DND-41 (cell line): Measurements from ENCODE around the gene CRYL1.

Experiments
- ATAC-seq: fragments of 200-7000 bp; cut with Tn5 transposase; 3 replicates; pipeline ENCODE4 v1.9.1; 2021; ENCODE audit warnings: low read depth; ENCODE audit not compliant: insufficient read depth
- DNase-seq: peaks from one replicate; pipeline ENCODE4 v3.0.0-alpha.2; 2020
- H2AFZ ChIP-seq: 2 replicates; pipeline ENCODE4 v1.6.0; 2012; ENCODE audit warnings: low read depth, low read length
- H3K27ac ChIP-seq: 2 replicates; pipeline ENCODE4 v1.5.1; 2012; ENCODE audit warnings: low read length, inconsistent platforms
- H3K27me3 ChIP-seq: fragments of 200-600 bp; sonication (generic); 2 replicates; pipeline ENCODE4 v1.6.0; 2012; ENCODE audit warnings: low read length, mild to moderate bottlenecking, inconsistent platforms; ENCODE audit not compliant: insufficient read depth, poor library complexity
- H3K36me3 ChIP-seq: 2 replicates; pipeline ENCODE4 v1.5.1; 2012; ENCODE audit warnings: low read length, inconsistent platforms; ENCODE audit not compliant: insufficient read depth
- H3K4me1 ChIP-seq: 2 replicates; pipeline ENCODE4 v1.5.1; 2012; ENCODE audit warnings: mild to moderate bottlenecking, low read length; ENCODE audit not compliant: insufficient read depth
- H3K4me2 ChIP-seq: 2 replicates; pipeline ENCODE4 v1.6.0; 2012; ENCODE audit warnings: mild to moderate bottlenecking, moderate library complexity, low read length, inconsistent platforms; ENCODE audit not compliant: insufficient read depth
- H3K4me3 ChIP-seq, 2 experiments: fragments of 200-600 bp in 1 of 2; shearing (Covaris generic) in 1 of 2; 2 replicates each; pipeline ENCODE4 v1.5.1; 2012 to 2016; ENCODE audit warnings: inconsistent platforms in 2 of 2, low read length in 2 of 2, mild to moderate bottlenecking in 2 of 2, low read depth in 1 of 2, moderate library complexity in 1 of 2
- H3K79me2 ChIP-seq: 2 replicates; pipeline ENCODE4 v1.6.0; 2012; ENCODE audit warnings: low read length, inconsistent platforms; ENCODE audit not compliant: insufficient read depth
- H3K9ac ChIP-seq: 2 replicates; pipeline ENCODE4 v1.6.0; 2012; ENCODE audit warnings: low read depth, mild to moderate bottlenecking, inconsistent platforms, low read length, moderate library complexity
- H3K9me3 ChIP-seq: 2 replicates; pipeline ENCODE4 v1.5.1; 2012; ENCODE audit warnings: low read length, moderate library complexity, mild to moderate bottlenecking, inconsistent platforms; ENCODE audit not compliant: insufficient read depth, severe bottlenecking
- H4K20me1 ChIP-seq: 2 replicates; pipeline ENCODE4 v1.6.0; 2012; ENCODE audit warnings: low read length; ENCODE audit not compliant: insufficient read depth
- CTCF ChIP-seq: IDR thresholded peaks from 2 replicates; pipeline ENCODE4 v1.5.1; 2012; ENCODE audit warnings: borderline replicate concordance, low read length, moderate library complexity, mild to moderate bottlenecking; ENCODE audit not compliant: poor library complexity, severe bottlenecking; ENCODE audit errors: extremely low read depth
- EZH2 ChIP-seq: IDR thresholded peaks from 3 replicates; pipeline ENCODE4 v1.6.1; 2012; ENCODE audit warnings: borderline replicate concordance, low read depth, mild to moderate bottlenecking, moderate library complexity, low read length, inconsistent platforms; ENCODE audit not compliant: severe bottlenecking

CRYL1 gene

DNA sequence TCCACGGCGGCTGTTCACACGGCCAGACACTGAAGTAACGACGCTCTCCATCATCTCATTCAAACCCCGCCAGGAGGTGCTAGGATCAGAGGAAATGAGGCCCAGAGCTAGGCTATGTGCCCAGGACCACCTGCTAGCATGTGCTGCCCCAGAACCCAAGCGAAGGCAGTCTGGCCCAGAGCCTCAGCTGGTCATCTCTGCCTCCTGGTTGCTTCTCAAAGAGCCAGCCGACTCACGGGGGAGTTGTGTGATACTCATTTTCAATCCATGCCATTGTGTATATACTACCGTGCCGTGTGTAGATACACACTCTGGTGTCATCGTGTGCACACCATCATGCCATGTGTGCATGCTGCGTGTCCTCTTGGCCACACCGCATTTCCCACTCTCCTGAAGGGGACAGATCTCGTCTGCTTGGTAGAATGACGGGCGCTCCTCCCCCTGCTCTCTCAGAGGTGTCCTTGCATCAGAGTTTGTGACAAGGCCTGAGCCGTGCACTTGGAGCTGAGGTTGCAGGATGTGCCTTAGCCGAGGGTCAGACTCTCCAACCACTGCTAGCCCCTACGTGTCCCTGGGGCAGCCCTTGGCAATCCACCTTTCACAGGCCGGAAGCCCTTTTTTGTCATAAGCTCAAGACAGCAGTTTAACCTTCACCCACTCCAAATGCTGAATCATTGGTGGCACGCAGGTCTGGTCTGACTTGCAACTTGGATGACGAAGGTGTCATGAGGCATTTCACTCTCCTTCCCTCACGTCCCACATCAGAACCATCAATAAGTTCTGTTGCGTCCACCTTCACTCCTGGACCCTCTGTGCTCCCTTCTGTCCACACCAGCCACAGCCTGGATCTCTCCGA lies 130.4 kb downstream of the CRYL1 start:
- ATAC-seq, result no peak
- Histone ChIP-seq H3K4me1 (no peaks in the 10 kb centered on the region), H3K27me3 (no peaks in the 10 kb centered on the region), H3K4me2 (no peak overlapping the region), H4K20me1 (no peaks in the 10 kb centered on the region; the same call in 1 of the 2 replicates), H3K9ac (no peak overlapping the region), H3K4me3 (no peak overlapping the region), H3K36me3 (no peaks in the 10 kb centered on the region), H2AFZ (no peak overlapping the region), H3K9me3 (no peaks in the 10 kb centered on the region), H3K27ac (no peak overlapping the region), H3K79me2 (no peaks in the 10 kb centered on the region)
- DNase-seq, result no peak
- no peak for TF ChIP-seq CTCF
- no peak for TF ChIP-seq EZH2

DNA sequence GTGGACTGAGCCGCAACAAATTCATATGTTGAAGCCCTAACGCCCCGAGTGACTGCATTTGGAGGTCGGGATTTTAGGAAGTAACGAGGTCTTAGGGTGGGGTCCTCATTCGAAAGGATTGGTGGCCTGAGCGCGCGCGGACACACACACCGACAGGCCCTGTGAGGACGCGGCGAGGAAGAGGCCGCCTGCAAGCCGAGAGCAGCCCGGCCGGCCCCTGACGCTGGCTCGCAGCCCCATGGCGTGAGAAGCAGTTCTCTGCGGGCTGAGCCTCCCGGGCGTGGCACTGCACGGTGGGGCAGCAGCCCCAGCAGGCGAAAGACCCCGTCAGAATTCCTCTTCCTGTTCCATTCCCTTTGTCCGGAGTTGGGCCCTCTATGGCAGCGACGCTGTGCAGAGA lies 131.2 kb downstream of the CRYL1 start:
- DNase-seq, result no peak
- no peak for TF ChIP-seq CTCF
- no peak for TF ChIP-seq EZH2
- no peaks in the 10 kb centered on the region for H3K4me1 ChIP-seq
- no peaks in the 10 kb centered on the region for H3K79me2 ChIP-seq
- no peak overlapping the region for H3K4me2 ChIP-seq
- H2AFZ ChIP-seq, result no peak overlapping the region
- ATAC-seq, result no peak; the same call in 2 of the 3 replicates
- H3K36me3 ChIP-seq, result no peaks in the 10 kb centered on the region
- no peaks in the 10 kb centered on the region for H3K9me3 ChIP-seq
- no peak overlapping the region for H3K27ac ChIP-seq
- H4K20me1 ChIP-seq, result no peaks in the 10 kb centered on the region; the same call in 1 of the 2 replicates
- no peaks in the 10 kb centered on the region for H3K27me3 ChIP-seq
- no peak overlapping the region for H3K9ac ChIP-seq
- no peak overlapping the region for H3K4me3 ChIP-seq

GRCh38 chr13:20394169-20394501 lies 131.5 kb downstream of the CRYL1 start:
- no peak for TF ChIP-seq CTCF
- TF ChIP-seq EZH2, result no peak
- ATAC-seq, result no peak

More at GRCh38 chr13:20394169-20394501, 131.5 kb downstream of the CRYL1 start:
- Histone ChIP-seq H2AFZ (no peak overlapping the region), H3K4me1 (no peaks in the 10 kb centered on the region), H3K27ac (no peak overlapping the region), H3K4me2 (no peak overlapping the region), H4K20me1 (no peaks in the 10 kb centered on the region; the same call in 1 of the 2 replicates), H3K79me2 (no peaks in the 10 kb centered on the region), H3K36me3 (no peaks in the 10 kb centered on the region), H3K9ac (no peak overlapping the region), H3K27me3 (no peaks in the 10 kb centered on the region), H3K9me3 (no peaks in the 10 kb centered on the region), H3K4me3 (no peak overlapping the region)
- DNase-seq, result no peak
